ENCODE measurements around the gene ERVV-1.

Gene ERVV-1

DNA sequence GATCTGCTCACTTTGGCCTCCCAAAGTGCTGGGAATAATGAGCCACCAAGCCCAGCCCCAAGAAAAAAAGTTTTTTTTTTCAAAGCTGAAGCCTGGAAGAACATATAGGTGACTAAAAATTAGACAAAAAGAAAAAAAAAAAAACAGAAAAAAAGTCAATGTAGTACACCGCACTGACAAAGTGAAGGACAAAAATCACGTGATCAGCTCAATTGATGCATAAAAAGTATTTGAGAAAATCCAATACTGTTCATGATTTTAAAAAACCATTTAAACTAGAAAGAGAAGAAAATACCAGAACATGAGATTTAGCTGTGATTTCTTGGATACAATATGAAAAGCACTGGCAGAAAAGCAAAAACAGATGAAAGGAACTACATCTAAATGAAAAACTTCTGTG, 20.3 kb downstream of the ERVV-1 start:
- no peak for DNase-seq

GRCh38 chr19:53034948-53035675, 21.4 kb downstream of the ERVV-1 start:
- no peak for DNase-seq

DNA sequence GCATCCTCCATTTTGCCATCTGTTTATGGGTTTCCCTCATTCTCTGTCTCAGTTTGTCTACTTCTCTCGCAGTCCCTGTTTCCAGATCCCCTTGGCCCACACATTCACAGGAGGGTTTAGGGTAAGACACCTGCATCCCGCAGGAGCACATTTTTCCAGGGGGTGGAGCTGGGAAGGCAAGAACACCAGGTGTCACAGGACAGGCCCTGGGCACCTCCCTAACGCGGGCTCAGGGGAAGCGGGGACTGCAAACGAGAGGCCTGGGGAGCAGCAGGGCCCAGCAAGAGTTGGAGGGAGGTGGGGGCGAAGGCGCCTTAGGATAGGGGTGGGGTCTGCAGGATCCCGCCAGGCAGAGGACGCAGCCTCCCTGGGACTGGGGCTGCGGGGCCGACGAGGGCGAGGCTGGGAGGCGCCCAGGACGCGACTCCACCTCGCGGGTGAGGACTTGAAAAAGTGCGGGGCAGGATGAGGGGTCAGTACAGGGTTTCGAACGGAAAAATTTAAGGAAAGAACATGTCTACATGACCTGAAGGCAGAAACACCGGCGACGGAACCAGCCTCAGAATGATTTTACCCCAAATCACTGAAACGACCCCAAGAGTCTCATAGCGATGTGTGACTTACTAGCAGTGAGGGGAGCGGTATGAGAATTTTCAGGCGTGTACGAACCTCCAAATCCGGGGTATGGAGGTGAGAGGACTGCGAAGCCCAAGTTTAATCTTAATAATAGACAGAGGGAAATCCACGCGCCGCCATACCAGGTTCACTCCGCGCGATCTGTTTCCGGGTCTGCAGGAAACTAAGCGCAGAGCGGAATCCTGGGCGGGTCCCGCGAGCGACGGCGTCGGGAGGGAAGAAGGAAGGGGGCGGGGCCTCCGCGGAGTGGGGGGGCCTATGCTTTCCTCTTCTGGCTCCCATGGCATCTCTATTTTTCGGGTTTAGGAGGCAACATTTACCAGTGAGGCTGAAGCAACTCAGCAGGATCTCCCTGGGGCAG, 23.7 kb downstream of the ERVV-1 start:
- no peak for DNase-seq

- DNase-seq = no peak
These were observed 27.6 kb downstream of the ERVV-1 start for GRCh38 chr19:53041366-53041765.

- no peak for DNase-seq
These were observed 31.8 kb downstream of the ERVV-1 start for GRCh38 chr19:53045536-53045935.

GRCh38 chr19:53047379-53047778, 33.7 kb downstream of the ERVV-1 start:
- DNase-seq = no peak

DNA sequence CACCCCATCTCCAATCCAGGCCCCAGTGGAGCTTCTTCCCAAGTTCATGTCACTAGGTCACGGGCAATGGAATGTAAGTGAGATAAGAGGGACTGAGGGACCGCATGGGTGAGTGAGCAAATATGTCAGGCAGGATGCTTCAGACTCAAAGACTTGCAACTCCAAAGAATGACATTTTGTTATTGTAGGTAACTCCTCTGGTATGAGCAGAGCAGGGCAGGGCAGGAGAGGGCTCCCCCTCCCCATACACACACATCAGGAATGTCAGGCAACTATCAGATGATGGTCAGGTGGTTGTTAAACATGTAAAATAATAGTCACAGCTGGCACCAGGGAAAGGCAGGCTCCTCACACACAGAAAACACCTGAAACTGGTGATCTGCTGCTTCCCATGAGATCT, 41.4 kb downstream of the ERVV-1 start:
- DNase-seq = no peak

DNA sequence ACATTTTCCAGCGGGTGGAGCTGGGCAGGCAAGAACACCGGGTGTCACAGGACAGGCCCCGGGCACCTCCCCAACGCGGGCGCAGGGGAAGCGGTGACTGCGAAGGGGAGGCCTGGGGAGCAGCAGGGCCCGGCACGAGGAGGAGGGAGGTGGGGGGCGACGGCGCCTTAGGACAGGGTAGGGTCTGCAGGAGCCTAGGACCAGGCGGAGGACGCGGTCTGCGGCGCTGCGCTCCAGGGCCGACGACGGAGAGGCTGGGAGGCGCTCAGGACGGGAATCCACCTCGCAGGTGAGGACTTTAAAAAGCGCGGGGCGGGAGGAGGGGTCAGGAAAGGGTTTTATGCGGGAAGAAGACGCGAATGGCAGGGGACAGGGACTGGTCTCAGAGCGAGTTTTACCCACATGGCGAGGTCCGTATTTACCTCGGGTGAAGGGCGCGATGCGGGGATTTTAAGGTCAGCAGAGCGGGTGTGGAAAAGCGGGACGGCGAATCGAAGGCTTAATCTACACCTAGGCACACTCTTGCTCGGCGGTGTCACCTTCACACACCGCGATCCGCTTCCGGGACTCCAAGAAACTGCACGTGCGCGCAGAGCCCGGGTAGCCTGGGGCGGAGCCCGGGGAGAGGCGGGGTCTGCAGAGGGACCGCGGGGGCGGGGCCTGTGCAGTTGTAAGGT, 44.3 kb downstream of the ERVV-1 start:
- DNase-seq = no peak
